NCI-H345 (cell line): Measurements from ENCODE around the gene RASIP1.
"Not testable (repeated sequence)": the region's sequence is repeated elsewhere in the genome, so short reads cannot be mapped to it uniquely, and the experiment has no call there.

ENCODE experiments used
- DNase-seq: peaks from one replicate; lab custom pipeline; 2025; lab: John Stamatoyannopoulos, UW

Gene RASIP1

GRCh38 chr19:48708471-48708870 is 31.9 kb downstream of the RASIP1 start:
- DNase-seq, result no peak

DNA sequence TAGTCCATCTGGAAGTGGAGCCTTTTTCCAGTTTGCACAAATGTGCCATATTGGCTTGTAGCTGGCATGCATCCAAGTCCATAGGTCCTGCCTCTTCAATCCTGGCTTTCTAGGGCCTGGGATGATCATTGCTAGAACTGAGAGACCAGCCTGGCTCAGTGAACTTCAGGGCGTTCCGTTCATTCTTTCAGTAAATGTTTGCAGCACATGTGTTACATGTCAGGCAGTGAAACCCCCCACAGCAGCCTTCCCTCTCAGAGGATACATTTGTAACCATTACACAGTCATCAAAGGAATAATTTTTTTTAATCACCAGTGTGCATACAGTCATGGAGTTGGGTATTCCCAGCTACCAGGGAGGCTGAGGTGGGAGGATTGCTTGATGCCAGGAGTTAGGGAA is 35.0 kb downstream of the RASIP1 start:
- peak; percentile 3 for DNase-seq

GRCh38 chr19:48703316-48703715 is 37.1 kb downstream of the RASIP1 start:
- no peak for DNase-seq

DNA sequence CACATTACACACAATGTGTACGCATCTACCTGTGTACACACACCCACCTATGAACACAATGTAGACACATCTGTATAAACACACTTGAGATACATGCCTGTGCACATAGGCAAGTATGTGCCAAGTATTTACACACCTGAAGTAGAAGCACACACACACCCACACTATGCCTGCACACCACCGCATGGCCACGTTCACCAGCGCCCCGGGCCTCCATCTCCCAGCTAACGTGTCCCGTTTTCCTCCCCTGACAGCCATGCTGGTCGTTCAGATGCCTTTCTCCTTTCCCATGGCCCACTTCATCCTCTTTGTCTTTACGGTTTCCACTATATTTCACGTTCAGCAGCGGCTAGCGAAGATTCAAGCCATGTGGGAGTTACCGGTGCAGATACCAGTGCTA is 37.7 kb downstream of the RASIP1 start:
- DNase-seq, result no peak

DNA sequence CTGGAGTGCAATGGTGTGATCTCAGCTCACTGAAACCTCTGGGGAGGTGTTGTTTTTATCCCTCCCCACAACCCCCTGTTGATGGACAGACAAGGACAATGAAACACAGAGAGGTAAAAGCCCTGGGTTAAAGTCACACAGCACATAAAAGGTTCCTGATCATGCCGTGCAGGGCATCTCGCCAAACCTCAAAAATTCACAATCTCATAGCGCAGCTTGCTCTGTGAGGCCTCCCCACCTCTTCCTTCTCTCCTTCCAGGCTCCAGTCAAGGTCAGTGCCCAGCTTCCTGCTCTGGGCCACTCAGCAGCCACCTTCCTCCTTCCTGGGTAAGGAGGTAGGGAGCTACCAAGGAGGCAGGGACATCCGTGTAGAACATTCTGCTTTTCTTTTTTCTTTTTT is 42.4 kb downstream of the RASIP1 start:
- no peak for DNase-seq

GRCh38 chr19:48696353-48697010 is 43.9 kb downstream of the RASIP1 start:
- no peak for DNase-seq

DNA sequence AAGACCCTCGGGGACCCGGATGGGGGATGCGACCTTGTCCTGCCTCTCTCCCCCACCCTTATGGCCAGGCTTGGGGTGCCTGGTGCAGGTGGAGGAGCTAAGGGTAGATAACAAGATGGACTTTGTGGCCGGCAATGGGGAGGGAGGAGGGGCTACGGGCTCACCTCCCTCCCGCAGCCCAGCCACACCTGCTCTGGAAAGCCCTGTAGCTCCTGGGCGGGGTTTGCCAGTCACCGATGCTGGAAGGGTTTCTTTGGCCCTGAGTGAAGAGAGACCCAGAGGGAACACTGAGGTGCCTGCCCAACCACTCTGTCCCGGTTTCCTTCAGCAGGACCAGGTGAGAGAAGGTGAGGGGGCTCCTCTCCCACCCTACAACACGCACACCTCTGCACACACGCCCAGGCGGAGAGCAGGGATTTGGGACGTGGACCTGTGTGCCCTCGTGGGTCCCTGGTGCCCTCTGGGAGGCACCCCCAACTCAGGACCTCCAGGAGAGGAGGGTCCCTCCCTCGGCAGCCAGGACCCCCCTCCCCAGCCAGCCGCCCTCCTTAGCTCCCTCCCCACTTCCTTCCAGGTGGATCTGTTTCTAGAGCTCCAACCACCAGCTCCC is 44.6 kb downstream of the RASIP1 start, which contains the start of gene FUT2:
FUT2 (plus strand) TSS at position 229 of the 610 bp plus-strand sequence. CDS start 6,986 bp downstream, outside the sequence.
- DNase-seq, result no peak

- not testable (repeated sequence) for DNase-seq
Measured at GRCh38 chr19:48693629-48694028, 46.8 kb downstream of the RASIP1 start.

- DNase-seq, result no peak
Measured at GRCh38 chr19:48689449-48689848, 51.0 kb downstream of the RASIP1 start.

DNA sequence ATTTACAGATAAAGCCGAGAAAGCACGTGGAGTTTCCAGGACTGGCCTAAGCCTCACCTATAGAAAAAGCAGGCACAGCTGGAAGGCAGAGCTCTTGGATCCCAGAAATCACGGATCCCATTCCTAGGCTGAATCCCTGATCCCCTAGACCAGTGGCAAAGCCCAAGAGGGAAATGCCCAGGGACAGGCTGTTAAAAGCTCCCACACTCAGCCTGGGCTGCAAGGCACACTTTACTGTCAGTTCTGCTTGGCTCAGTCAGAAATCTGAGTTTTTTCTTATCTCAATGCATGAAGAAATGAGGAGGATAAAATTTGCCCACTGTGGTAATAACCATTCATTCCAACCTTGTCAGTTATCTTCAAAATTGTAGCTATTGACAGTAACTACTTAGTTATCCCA is 52.6 kb downstream of the RASIP1 start:
- DNase-seq, result no peak

DNA sequence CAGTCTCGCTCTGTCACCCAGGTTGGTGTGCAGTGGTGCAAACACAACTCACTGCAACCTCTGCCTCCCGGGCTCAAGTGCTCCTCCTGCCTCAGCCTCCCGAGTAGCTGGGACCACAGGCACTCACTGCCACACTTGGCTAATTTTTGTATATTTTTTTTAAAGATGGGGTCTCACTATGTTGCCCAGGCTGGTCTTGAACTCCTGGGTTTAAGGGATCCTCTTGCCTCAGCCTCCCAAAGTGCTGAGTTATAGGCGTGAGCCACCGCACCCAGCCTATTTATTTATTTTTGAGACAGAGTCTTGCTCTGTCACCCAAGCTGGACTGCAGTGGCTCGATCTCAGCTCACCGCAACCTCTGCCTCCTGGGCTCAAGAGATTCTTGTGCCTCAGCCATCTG is 53.8 kb downstream of the RASIP1 start:
- DNase-seq, result not testable (repeated sequence)

GRCh38 chr19:48686088-48686487 is 54.3 kb downstream of the RASIP1 start:
- DNase-seq, result peak; percentile 9

DNA sequence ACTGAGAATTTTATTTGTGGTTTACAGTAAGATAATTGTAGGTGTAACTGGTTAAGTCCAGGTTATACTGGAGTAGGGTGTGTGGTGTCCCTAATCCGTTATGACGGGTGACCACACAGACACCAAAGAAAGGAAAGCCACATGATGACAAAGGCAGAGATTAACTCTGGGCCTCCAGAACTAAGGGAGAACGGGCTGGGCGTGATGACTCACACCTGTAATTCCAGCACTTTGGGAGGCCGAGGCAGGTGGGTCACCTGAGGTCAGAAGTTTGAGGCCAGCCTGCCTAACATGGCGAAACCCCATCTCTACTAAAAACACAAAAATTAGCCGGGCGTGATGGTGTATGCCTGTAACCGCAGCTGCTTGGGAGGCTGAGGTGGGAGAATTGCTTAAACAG is 54.8 kb downstream of the RASIP1 start:
- no peak for DNase-seq

DNA sequence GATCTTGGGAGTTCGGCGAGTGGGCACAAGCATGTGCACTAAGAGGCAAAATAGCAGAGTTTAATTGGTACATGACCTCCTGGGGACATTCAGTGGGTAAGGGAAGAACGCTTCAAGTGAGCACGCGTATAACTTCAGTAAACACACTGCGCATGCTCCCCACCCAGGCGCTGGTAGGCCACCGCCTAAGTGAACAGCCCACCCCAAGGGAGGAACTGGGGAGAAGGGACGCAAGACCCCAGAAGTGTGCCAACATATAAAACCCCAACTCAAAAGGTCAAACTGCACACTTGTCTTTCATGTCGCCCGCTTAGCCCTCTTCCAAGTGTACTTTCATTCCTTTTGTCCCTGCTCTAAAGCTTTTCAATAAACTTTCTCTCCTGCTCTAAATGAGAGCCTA is 57.1 kb downstream of the RASIP1 start:
- DNase-seq, result no peak

- DNase-seq, result no peak
Measured at GRCh38 chr19:48681127-48681470, 59.3 kb downstream of the RASIP1 start.

DNA sequence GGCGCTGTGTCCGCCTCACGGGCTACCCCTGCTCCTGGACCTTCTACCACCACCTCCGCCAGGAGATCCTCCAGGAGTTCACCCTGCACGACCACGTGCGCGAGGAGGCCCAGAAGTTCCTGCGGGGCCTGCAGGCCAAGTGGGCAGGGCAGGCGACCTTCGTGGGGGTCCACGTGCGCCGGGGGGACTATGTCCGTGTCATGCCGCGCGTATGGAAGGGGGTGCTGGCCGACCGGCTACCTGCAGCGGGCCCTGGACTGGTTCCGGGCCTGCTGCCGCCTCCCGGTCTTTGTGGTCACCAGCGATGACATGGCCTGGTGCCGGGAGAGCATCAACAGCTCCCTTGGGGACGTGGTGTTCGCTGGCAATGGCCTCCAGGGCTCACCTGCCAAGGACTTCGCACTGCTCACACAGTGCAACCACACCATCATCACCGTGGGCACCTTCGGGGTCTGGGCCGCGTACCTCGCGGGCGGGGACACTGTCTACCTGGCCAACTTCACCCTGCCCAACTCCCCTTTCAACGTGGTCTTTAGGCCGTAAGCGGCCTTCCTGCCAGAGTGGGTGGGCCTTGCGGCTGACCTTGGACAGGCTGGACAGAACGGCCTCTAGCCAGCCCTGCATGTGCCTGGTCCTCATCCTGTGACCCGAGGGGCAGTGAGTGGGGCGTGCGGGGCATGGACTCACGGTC is 59.8 kb downstream of the RASIP1 start:
- DNase-seq, result no peak

DNA sequence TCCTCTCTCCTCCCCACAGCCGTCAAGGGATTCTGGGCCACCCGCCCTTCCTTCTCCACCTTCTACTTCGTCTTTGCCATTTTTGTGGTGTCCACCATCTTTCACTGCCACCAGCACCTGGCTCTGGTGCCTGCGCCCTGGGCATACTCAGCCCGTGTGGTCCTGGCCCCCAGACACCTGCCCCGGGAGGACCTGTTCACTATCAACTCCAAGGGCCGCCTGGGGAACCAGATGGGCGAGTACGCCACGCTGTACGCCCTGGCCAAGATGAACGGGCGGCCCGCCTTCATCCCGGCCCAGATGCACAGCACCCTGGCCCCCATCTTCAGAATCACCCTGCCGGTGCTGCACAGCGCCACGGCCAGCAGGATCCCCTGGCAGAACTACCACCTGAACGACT is 60.4 kb downstream of the RASIP1 start:
- DNase-seq, result not testable (repeated sequence)

- no peak for DNase-seq
Measured at GRCh38 chr19:48678201-48678600, 62.2 kb downstream of the RASIP1 start.

- DNase-seq, result no peak
Measured at GRCh38 chr19:48676887-48677286, 63.5 kb downstream of the RASIP1 start.

- no peak for DNase-seq
Measured at GRCh38 chr19:48676487-48676886, 63.9 kb downstream of the RASIP1 start.

DNA sequence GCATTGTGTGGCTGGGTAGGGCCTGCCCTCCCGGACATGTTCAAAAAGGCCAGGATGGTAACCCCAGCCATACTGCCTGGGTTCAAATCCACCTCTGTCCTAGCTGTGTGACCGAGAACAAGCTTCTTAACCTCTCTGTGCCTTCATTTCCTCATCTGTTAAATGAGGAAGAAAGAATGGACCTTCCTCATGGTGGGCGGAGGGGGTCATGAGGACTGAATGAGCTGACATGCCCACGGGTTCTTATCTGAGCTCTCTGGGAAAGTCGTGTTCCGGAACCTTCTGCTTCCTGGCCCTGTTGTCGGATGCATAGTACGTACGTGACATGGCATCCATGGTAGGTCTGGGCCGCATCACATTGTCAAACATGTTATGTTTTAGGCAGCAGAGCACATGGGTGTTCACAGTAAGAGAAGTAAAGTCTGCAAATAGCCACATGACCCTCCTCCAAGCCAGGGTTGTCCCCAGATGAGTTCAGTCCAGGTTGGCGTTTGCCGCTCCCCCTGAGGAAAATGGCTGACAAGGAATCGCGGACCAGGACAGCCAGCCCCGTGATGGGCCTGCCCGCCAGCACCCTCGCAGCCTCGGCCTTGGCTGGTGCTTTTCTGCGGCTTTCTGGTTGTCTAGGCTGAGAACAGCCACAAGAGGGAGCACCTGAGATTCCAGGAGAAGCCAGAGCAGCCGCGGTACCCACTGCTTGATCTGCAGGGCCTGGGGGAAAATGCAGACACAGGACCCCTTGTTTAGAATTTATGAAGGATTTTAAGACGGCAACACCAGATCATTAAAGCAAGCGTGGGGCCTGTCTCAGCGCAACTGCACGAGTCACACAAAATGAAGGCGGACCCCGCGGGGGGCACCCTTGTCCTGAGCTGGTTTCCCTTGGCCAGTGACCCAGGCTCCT is 65.2 kb downstream of the RASIP1 start:
- DNase-seq, result peak; percentile 70

DNA sequence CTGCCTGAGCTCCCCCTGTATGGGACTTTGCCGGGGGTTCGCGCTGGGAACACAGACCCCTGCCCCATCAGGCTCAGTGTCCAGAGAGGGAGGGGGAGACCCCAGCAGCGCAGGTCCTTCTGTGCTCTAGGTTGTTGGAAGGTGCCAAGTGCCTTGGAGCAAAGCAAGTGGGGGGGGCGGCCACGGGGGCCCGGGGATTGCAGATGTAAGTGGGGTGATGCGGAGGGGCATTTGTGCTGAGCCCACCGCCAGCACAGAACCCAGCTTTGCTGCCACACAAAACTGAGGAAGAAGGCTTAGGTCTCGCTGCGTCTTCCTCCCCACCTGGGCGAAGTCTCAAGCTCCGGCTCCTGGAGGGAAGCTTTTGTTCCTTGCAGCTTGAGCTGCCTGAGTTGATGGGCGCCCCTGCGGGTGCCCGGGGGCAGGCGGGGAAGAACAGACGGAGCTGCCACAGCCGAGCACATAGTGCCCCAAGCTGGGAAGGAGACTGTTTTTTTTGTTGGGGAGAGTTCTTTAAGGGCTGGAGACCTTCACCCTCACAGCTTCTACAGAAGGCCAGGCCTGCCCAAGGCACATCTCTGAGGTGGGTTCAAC is 66.1 kb downstream of the RASIP1 start:
- no peak for DNase-seq
